K562 (cell line): ENCODE data around the gene C2. TPM values are rescaled to one million over a fixed set of nuclear protein-coding genes. Genes with fewer than 3 reads are reported as not detected.

ENCODE experiments used
- CCNT2 ChIP-seq: IDR thresholded peaks from 2 replicates; pipeline ENCODE4 v1.6.1; 2011; ENCODE audit warnings: borderline replicate concordance, low read depth, mild to moderate bottlenecking, moderate library complexity, mixed read lengths, low read length; ENCODE audit not compliant: insufficient read length; ENCODE audit errors: extremely low read depth
- MEF2D ChIP-seq: conservative IDR thresholded peaks from 2 replicates; pipeline ENCODE4 v1.6.1; 2016; ENCODE audit warnings: low read depth, missing genetic modification characterization, missing compliant biosample characterization
- NR2C2 ChIP-seq, 2 experiments: fragments of 200-800 bp in 1 of 2; sonication (Bioruptor generic) in 1 of 2; sonication (generic) in 1 of 2; formaldehyde crosslinking in 1 of 2; IDR thresholded peaks; 2 replicates each; pipeline versions ENCODE4 v1.6.1 to v1.8.0; 2016 to 2022; ENCODE audit warnings: mild to moderate bottlenecking in 1 of 2, missing compliant biosample characterization in 1 of 2, missing genetic modification characterization in 1 of 2, missing genetic modification reagents in 1 of 2
- RFX1 ChIP-seq: fragments of 450-650 bp; IDR thresholded peaks from 2 replicates; pipeline ENCODE4 v1.6.1; 2016; ENCODE audit warnings: mild to moderate bottlenecking, moderate library complexity
- SLC30A9 ChIP-seq: fragments of 250-450 bp; sonication (Bioruptor Pico); IDR thresholded peaks from 2 replicates; pipeline ENCODE4 v1.8.0; 2022; ENCODE audit warnings: mild to moderate bottlenecking, moderate library complexity
- SMAD3 ChIP-seq: fragments of 450-650 bp; formaldehyde crosslinking; conservative IDR thresholded peaks from 2 replicates; pipeline ENCODE4 v1.4.0; 2020; ENCODE audit warnings: mild to moderate bottlenecking
- ZFP30 ChIP-seq: fragments of 250-450 bp; sonication (Bioruptor Pico); IDR thresholded peaks from 2 replicates; pipeline ENCODE4 v1.8.0; 2022; ENCODE audit warnings: moderate library complexity, mild to moderate bottlenecking, inconsistent platforms, borderline replicate concordance
- polyA plus RNA-seq, 8 experiments: library from polyadenylated mRNA; depleted of rRNA in 4 of 8; stranded (reverse) in 5 of 8; unstranded in 3 of 8; fragments of >200 nt; fragmentation: Nextera tagmentation in 2 of 8; fragmentation: Illumina TruSeq in 1 of 8; extraction: Ambion mirVana in 2 of 8; extraction: Trizol in 1 of 8; gene quantifications; 2 replicates each; pipeline versions ENCODE4 v1.2.1 to v1.2.3, GENCODE V29; 2011 to 2014; ENCODE audit warnings: inconsistent platforms in 1 of 8, missing spikeins in 1 of 8
- total RNA-seq, 7 experiments: library from RNA; depleted of rRNA in 6 of 7; stranded (reverse); fragments of >200 nt in 6 of 7; fragmentation: Illumina TruSeq in 2 of 7; extraction: Trizol in 2 of 7; gene quantifications; 2 replicates each; pipeline versions ENCODE4 v1.2.1 to v1.2.3, GENCODE V29; 2011 to 2021; ENCODE audit warnings: low replicate concordance in 1 of 7
- TF ChIP-seq, protein P1 (sequence below): sonication (generic); formaldehyde crosslinking; IDR thresholded peaks from 2 replicates; pipeline ENCODE4 v1.8.0; 2023; ENCODE audit warnings: missing genetic modification reagents, mild to moderate bottlenecking, borderline replicate concordance
- TF ChIP-seq, protein P2 (sequence below): fragments of 450-650 bp; IDR thresholded peaks from 2 replicates; pipeline ENCODE4 v1.6.1; 2016; ENCODE audit warnings: mild to moderate bottlenecking, moderate library complexity

The C2 gene
- total and polyA plus RNA-seq, 9 of the 15 experiments (the other 6 are each of a cell fraction or from before 2014, with no cell fraction given), result 0.05 to 1.1 (median 0.39) TPM; not detected in 1

- TF ChIP-seq, protein P1, sequence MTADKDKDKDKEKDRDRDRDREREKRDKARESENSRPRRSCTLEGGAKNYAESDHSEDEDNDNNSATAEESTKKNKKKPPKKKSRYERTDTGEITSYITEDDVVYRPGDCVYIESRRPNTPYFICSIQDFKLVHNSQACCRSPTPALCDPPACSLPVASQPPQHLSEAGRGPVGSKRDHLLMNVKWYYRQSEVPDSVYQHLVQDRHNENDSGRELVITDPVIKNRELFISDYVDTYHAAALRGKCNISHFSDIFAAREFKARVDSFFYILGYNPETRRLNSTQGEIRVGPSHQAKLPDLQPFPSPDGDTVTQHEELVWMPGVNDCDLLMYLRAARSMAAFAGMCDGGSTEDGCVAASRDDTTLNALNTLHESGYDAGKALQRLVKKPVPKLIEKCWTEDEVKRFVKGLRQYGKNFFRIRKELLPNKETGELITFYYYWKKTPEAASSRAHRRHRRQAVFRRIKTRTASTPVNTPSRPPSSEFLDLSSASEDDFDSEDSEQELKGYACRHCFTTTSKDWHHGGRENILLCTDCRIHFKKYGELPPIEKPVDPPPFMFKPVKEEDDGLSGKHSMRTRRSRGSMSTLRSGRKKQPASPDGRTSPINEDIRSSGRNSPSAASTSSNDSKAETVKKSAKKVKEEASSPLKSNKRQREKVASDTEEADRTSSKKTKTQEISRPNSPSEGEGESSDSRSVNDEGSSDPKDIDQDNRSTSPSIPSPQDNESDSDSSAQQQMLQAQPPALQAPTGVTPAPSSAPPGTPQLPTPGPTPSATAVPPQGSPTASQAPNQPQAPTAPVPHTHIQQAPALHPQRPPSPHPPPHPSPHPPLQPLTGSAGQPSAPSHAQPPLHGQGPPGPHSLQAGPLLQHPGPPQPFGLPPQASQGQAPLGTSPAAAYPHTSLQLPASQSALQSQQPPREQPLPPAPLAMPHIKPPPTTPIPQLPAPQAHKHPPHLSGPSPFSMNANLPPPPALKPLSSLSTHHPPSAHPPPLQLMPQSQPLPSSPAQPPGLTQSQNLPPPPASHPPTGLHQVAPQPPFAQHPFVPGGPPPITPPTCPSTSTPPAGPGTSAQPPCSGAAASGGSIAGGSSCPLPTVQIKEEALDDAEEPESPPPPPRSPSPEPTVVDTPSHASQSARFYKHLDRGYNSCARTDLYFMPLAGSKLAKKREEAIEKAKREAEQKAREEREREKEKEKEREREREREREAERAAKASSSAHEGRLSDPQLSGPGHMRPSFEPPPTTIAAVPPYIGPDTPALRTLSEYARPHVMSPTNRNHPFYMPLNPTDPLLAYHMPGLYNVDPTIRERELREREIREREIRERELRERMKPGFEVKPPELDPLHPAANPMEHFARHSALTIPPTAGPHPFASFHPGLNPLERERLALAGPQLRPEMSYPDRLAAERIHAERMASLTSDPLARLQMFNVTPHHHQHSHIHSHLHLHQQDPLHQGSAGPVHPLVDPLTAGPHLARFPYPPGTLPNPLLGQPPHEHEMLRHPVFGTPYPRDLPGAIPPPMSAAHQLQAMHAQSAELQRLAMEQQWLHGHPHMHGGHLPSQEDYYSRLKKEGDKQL (CRISPR knock-in tag), result no peak
- TF ChIP-seq ZFP30 (CRISPR knock-in tag), result no peak
- TF ChIP-seq MEF2D (tag), result no peak; the same call in 1 of the 2 replicates
- peak; percentile 89 for TF ChIP-seq NR2C2 (CRISPR knock-in tag; IDR thresholded peaks at IDR 0.05)
- TF ChIP-seq NR2C2 (tag; IDR thresholded peaks at IDR 0.05), result peak; percentile 93
- no peak for TF ChIP-seq SLC30A9 (CRISPR knock-in tag)
- peak; percentile 100 for TF ChIP-seq RFX1
- TF ChIP-seq SMAD3 (CRISPR knock-in tag), result peak; percentile 64; the same call in 1 of the 2 replicates
- TF ChIP-seq, protein P2, sequence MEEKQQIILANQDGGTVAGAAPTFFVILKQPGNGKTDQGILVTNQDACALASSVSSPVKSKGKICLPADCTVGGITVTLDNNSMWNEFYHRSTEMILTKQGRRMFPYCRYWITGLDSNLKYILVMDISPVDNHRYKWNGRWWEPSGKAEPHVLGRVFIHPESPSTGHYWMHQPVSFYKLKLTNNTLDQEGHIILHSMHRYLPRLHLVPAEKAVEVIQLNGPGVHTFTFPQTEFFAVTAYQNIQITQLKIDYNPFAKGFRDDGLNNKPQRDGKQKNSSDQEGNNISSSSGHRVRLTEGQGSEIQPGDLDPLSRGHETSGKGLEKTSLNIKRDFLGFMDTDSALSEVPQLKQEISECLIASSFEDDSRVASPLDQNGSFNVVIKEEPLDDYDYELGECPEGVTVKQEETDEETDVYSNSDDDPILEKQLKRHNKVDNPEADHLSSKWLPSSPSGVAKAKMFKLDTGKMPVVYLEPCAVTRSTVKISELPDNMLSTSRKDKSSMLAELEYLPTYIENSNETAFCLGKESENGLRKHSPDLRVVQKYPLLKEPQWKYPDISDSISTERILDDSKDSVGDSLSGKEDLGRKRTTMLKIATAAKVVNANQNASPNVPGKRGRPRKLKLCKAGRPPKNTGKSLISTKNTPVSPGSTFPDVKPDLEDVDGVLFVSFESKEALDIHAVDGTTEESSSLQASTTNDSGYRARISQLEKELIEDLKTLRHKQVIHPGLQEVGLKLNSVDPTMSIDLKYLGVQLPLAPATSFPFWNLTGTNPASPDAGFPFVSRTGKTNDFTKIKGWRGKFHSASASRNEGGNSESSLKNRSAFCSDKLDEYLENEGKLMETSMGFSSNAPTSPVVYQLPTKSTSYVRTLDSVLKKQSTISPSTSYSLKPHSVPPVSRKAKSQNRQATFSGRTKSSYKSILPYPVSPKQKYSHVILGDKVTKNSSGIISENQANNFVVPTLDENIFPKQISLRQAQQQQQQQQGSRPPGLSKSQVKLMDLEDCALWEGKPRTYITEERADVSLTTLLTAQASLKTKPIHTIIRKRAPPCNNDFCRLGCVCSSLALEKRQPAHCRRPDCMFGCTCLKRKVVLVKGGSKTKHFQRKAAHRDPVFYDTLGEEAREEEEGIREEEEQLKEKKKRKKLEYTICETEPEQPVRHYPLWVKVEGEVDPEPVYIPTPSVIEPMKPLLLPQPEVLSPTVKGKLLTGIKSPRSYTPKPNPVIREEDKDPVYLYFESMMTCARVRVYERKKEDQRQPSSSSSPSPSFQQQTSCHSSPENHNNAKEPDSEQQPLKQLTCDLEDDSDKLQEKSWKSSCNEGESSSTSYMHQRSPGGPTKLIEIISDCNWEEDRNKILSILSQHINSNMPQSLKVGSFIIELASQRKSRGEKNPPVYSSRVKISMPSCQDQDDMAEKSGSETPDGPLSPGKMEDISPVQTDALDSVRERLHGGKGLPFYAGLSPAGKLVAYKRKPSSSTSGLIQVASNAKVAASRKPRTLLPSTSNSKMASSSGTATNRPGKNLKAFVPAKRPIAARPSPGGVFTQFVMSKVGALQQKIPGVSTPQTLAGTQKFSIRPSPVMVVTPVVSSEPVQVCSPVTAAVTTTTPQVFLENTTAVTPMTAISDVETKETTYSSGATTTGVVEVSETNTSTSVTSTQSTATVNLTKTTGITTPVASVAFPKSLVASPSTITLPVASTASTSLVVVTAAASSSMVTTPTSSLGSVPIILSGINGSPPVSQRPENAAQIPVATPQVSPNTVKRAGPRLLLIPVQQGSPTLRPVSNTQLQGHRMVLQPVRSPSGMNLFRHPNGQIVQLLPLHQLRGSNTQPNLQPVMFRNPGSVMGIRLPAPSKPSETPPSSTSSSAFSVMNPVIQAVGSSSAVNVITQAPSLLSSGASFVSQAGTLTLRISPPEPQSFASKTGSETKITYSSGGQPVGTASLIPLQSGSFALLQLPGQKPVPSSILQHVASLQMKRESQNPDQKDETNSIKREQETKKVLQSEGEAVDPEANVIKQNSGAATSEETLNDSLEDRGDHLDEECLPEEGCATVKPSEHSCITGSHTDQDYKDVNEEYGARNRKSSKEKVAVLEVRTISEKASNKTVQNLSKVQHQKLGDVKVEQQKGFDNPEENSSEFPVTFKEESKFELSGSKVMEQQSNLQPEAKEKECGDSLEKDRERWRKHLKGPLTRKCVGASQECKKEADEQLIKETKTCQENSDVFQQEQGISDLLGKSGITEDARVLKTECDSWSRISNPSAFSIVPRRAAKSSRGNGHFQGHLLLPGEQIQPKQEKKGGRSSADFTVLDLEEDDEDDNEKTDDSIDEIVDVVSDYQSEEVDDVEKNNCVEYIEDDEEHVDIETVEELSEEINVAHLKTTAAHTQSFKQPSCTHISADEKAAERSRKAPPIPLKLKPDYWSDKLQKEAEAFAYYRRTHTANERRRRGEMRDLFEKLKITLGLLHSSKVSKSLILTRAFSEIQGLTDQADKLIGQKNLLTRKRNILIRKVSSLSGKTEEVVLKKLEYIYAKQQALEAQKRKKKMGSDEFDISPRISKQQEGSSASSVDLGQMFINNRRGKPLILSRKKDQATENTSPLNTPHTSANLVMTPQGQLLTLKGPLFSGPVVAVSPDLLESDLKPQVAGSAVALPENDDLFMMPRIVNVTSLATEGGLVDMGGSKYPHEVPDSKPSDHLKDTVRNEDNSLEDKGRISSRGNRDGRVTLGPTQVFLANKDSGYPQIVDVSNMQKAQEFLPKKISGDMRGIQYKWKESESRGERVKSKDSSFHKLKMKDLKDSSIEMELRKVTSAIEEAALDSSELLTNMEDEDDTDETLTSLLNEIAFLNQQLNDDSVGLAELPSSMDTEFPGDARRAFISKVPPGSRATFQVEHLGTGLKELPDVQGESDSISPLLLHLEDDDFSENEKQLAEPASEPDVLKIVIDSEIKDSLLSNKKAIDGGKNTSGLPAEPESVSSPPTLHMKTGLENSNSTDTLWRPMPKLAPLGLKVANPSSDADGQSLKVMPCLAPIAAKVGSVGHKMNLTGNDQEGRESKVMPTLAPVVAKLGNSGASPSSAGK, result peak; percentile 84
- peak; percentile 90 for TF ChIP-seq CCNT2
Measured at GRCh38 chr6:31971993-31972708, 44.6 kb downstream of the C2 start, which contains the start of gene DXO (continued).
